ENCODE results near the gene IFITM5. TPM values are rescaled to one million over a fixed set of nuclear protein-coding genes. Genes with fewer than 3 reads are reported as not detected.

The IFITM5 gene
- total and polyA plus RNA-seq, 9 of the 15 experiments (the other 6 are each of a cell fraction or from before 2014, with no cell fraction given) = 0.19 TPM; not detected in 8

DNA sequence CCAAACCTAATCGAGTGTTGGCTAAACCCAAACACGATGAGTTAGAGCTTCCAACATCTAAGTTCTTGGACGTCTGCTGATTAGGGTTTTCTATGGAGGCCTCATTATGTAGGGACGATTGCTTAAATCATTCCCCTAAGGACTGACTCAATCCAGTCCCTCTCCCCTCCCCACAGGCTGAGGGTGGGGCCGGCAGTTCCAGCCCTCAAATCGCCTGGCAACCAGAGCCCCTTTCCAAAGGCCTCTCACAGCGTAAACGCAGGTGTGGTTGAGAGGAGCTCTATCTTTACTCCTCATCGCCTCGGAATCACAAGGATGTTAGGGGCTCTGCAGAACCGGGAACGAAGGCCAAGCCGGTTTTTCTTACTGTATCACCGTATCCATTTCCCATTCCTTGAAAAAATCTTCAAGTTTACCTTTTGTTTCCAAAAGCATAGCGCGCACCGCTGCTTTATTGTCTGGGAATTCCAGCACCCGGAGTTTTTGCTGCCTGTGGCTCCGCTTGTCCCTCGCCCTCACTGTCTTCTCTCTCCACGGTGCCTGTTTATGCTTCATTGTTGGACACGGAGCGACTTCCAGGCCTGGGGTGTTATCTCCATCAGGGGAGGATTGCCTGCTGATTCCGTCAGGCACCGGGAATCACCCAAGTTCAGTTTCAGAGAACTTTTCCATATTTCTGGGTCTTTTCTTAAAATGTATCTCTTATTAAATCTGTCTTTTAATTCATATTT, 35.1 kb upstream of the IFITM5 start (continued):
- TF ChIP-seq, protein P1, sequence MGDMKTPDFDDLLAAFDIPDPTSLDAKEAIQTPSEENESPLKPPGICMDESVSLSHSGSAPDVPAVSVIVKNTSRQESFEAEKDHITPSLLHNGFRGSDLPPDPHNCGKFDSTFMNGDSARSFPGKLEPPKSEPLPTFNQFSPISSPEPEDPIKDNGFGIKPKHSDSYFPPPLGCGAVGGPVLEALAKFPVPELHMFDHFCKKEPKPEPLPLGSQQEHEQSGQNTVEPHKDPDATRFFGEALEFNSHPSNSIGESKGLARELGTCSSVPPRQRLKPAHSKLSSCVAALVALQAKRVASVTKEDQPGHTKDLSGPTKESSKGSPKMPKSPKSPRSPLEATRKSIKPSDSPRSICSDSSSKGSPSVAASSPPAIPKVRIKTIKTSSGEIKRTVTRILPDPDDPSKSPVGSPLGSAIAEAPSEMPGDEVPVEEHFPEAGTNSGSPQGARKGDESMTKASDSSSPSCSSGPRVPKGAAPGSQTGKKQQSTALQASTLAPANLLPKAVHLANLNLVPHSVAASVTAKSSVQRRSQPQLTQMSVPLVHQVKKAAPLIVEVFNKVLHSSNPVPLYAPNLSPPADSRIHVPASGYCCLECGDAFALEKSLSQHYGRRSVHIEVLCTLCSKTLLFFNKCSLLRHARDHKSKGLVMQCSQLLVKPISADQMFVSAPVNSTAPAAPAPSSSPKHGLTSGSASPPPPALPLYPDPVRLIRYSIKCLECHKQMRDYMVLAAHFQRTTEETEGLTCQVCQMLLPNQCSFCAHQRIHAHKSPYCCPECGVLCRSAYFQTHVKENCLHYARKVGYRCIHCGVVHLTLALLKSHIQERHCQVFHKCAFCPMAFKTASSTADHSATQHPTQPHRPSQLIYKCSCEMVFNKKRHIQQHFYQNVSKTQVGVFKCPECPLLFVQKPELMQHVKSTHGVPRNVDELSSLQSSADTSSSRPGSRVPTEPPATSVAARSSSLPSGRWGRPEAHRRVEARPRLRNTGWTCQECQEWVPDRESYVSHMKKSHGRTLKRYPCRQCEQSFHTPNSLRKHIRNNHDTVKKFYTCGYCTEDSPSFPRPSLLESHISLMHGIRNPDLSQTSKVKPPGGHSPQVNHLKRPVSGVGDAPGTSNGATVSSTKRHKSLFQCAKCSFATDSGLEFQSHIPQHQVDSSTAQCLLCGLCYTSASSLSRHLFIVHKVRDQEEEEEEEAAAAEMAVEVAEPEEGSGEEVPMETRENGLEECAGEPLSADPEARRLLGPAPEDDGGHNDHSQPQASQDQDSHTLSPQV (IDR thresholded peaks at IDR 0.05) = peak; percentile 48; the same call in 1 of the 2 replicates
- TF ChIP-seq MGA (IDR thresholded peaks at IDR 0.05) (peak; percentile 58), RBFOX2 (IDR thresholded peaks at IDR 0.05; ENCODE audit: low read depth, low read length) (0 out of 2 replicates have a peak, but pooled peaks have one; percentile 21), CEBPG (CRISPR knock-in tag; IDR thresholded peaks at IDR 0.05) (peak; percentile 56; the same call in 1 of the 2 replicates), CEBPG (tag; conservative IDR thresholded peaks at IDR 0.05 in 1 of 2, IDR thresholded peaks at IDR 0.05 in 1 of 2) (peak in 1 of 2 experiments; percentile 56; a peak in 1 of 4 replicates)

All from K562 (cell line).